Fibroblast of the conjunctiva (primary cell): ENCODE results near the gene LSAMP.
A peak's percentile ranks its signal among the peaks of the same experiment; 100 is the strongest.
"Not testable (repeated sequence)": the region's sequence is repeated elsewhere in the genome, so short reads cannot be mapped to it uniquely, and the experiment has no call there.

ENCODE experiments used
- DNase-seq: peaks from one replicate; pipeline ENCODE4 v3.0.0-alpha.2; 2010; ENCODE audit warnings: low read depth

Gene LSAMP

DNA sequence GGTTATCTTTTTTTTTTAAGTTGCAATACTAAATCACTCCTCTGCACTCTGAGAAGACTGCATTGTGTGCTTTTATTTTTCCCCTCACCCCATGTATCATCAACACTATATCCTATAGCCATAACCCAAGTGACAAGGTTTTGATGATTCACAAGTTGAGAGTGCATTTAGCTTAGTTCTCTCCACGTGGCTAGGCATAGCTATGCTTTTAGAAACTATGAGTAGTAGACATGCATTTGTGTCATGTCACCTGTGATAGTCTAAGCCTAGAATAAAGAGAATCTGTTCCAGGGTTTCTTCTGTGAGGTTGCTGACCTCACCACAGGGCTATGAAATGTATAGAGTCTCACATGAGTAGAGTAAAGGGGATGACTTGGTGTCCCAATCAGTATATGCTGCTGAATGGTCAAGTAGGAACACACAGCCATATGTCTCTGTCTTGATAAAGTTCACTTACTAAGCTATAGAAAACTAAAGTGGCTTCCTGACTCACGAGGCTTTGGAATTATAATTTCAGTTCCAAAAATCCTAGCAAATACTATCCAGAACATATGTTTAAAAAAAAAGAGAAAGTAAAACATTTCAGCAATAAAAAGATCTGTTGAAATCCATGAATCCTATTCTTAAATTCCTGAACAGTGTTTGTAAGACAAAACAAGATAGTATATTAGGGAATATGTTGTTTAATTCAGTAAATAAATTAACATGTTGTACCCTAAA lies 206.3 kb downstream of the LSAMP start:
- no peak for DNase-seq

DNA sequence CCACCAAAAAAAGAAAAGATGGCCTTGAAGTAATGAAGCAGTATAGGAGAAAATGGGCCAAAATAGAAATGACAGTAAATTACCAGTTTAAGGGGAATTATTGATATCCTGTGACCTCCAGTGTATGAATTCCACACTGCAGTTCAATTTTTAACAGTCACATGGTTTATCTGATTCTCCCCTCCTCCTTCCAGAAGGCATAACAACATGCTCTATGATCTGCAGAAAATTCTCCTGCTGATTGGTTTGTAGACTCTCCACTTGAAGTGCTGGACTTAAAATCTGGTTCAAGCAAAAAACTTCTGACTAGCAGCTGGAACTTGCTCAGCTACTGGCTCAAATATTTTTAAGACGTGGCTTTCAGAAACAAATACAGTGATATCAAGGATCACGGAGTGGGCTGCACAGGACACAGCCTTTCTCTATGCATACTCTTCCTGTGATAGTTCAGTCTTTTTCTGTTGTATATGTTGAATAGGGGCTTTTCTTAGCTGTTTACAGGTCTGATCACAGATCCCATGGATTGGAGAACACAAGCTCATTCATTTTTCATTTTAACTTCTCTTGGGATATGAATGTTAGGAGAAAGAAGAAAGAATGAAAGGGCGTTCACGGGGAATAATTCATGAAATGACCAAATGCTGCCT lies 211.5 kb downstream of the LSAMP start:
- no peak for DNase-seq

DNA sequence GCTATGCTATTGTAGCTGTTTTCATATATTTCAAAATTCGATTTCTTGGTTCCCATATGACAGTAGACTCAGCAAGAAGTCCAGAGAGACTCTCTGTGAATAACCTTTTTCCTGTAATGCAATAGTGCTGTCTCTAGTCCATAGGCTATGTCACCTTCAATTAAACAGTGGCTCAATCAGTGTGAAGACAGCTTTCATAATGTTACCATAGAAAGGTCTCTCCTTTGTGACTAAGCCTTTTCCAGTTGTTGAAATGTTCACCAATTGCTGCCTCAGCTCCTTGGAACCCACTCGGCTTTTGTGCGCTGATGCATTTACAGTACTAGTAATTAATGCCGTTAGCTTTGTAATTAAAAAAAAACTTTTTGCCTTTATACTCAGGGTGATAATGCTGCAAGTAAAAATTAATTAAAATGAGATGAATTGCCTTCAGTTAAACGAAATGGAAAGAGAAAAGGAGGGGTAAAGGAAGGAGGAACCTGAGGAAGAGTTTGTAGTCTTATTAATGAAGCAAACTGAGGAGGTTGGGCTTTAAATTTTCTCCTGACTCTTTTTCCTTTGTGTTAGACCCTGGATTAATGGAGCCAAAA lies 214.8 kb downstream of the LSAMP start:
- DNase-seq = no peak

- DNase-seq = no peak
These were observed 219.0 kb downstream of the LSAMP start for GRCh38 chr3:116226266-116226665.

GRCh38 chr3:116216761-116217160 lies 228.5 kb downstream of the LSAMP start:
- DNase-seq = no peak

DNA sequence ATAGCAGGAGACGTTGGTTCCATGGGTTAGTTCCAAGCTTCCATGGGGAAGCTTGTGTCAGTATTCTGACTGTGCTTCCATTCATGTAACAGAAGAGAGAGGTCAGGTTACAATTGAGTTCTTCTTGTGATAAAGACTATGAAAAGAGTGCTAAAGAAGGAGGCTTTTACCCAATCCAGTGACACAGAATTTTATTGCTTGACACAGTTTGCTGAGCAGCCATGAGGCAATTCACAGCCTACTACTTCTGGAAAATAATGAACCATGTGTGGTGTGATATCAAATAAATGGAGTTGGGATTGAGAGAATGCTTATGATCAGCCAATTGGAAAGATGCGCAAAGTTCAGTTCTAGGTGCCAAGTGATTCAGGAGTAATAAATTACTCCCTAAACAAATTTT lies 233.4 kb downstream of the LSAMP start:
- no peak for DNase-seq

DNA sequence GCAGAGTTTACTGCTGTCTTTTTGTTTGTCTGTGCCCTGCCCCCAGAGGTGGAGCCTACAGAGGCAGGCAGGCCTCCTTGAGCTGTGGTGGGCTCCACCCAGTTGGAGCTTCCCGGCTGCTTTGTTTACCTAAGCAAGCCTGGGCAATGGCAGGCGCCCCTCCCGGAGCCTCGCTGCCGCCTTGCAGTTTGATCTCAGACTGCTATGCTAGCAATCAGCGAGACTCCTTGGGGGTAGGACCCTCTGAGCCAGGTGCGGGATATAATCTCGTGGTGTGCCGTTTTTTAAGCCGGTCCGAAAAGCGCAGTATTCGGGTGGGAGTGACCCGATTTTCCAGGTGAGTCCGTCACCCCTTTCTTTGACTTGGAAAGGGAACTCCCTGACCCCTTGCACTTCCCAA lies 236.5 kb downstream of the LSAMP start:
- DNase-seq = not testable (repeated sequence)

DNA sequence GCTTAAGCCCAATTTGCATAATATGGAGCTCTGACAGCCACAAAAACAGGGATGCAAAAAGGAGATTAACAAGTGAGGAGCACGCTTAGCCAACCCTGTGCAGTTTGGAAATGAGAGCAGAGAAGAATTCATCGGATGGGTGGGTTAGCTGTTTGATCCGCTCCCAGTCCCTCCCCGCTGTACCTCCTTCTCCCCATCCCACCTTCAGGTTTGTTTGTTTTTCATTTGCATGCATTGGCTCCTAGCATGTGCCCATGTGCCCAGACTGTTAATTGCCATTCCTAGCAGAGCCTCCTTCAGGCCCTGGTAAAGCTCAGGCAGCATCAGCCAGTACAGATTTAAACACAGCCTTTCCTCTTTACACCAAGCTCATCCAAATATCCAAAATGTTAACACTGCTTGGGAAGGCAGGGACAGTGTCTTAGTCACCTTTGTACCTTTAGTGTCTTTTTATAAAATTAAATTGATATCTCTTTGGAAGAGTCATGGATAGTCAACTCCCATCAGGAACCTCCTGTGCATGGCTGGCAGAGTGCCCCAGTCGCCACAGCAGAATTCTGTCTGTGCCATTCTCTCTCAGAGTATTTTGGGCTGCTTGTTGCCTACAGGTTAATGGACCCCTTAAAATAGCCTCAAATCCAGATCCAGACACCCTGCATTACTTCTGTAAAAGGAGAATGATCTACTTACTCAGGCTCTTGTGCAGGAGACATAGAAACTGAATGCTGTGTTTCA lies 244.2 kb downstream of the LSAMP start:
- no peak for DNase-seq

DNA sequence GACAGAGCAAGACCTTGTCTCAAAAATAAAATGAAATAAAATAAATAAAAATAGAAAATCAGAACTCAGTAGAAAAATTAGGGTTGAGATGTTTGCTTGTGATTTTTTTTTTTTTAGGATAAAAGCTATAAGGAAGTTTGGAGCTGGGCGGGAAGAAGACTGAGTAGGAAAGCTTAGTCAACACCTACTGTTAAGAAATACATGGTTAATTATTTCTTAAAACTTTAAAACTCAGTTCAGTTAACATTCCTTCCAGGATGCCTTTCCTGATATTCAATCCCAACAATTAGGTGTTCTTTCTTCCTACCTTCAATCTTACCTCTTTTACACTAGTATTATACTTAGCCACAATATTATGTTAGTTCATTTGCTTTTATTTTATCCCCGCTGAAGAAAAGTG lies 246.2 kb downstream of the LSAMP start:
- no peak for DNase-seq

- DNase-seq = no peak
These were observed 247.2 kb downstream of the LSAMP start for GRCh38 chr3:116198087-116198486.

DNA sequence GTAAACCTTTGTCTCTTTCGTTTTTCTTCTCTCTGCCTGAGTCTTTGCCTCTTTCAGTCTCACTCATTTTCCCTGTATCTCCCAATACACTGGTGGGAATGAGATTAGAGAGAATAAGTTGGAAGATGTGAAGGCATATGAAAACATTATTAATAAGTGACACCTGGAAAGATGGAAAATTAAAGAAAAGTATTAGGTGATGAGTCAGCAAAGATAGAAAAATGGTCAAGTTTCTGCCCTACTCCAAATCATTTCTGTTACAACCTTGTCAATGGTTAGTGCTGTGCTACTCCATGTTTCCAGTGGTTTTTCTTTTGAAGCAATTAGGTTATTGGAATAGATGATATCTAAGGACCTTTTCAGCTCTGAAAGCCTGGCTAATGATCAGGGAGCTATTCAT lies 252.8 kb downstream of the LSAMP start:
- DNase-seq = no peak

DNA sequence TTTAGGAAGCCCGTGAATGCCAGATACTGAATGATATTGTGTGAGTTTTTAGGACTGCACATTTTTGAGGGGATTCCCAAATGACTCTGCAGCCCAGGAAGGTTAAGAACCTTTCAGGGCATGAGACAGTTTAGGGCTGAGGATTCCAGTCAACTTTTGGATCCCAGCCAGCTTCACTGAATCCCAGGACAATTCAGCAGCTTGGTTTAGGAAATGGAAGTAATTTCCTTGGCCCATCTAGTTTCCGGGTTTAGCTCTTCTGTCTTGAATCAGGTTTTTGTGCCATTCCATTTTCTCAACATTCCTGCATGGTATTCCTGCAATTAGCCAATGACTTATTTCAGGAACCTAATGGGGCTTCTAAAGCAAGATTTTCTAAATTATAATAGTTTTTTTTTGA lies 253.9 kb downstream of the LSAMP start:
- DNase-seq = no peak

DNA sequence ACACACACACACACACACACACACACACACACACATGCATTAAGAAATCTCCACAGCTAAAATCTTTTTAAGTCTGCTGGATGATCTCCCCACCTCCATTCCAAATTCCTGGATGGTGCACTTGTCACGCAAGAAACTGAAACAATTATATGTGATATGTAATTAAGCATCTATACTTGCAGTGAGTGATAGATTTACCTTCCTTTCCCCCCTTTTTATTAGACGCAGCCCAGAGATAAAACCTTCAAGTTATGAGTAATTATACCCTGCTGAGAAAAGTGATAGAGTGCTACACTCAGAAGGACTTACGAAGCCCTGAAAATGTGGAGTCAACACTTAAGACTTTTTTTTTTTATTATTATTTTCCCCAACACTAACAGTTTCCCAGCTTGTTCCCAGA lies 255.2 kb downstream of the LSAMP start:
- no peak for DNase-seq

DNA sequence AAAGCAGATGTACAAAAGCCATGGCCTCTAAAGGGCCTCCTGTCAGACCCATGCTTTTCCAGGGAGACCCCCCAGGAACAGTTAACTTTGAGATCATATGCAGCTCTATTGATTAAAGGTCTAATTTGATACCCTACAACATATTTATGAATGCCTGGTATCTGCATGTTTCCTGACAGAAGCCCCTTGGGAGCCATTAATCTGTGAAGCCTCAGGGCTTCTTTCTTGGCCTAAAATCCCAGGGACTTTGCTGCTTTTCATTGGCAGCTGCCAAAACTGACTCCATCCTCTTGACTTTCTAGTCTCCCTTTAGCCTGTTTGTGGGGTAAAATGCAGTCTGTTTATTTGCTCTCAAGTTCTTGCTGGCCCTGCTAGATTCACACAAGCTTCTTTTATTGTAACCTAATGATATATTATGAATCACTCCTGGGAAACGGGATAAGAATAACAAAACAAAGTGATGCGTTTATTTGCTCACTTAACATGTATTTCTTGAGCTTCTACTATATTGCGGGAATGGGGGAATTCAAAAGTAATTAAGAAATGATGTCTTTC lies 257.0 kb downstream of the LSAMP start:
- DNase-seq = no peak

- no peak for DNase-seq
These were observed 259.2 kb downstream of the LSAMP start for GRCh38 chr3:116186049-116186448.

DNA sequence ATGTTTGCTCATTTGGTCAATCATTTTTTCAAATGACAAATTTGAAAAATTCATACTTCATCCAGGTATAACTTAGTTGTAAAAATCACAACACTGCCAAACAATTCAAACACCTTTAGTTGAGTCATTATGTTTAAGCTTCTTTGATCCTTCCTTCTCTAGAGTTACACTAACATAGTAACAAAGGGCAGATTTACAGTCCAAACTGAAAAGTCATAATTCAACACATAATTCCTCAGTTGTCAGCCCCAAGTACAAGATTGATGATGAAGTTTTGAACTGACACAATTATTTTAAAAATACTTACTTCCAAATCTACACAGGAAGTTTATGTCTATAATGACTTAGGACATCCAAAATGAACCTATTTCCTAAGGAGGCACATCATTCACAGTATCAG lies 264.1 kb downstream of the LSAMP start:
- DNase-seq = no peak

GRCh38 chr3:116179091-116179490 lies 266.2 kb downstream of the LSAMP start:
- DNase-seq = peak; percentile 6

DNA sequence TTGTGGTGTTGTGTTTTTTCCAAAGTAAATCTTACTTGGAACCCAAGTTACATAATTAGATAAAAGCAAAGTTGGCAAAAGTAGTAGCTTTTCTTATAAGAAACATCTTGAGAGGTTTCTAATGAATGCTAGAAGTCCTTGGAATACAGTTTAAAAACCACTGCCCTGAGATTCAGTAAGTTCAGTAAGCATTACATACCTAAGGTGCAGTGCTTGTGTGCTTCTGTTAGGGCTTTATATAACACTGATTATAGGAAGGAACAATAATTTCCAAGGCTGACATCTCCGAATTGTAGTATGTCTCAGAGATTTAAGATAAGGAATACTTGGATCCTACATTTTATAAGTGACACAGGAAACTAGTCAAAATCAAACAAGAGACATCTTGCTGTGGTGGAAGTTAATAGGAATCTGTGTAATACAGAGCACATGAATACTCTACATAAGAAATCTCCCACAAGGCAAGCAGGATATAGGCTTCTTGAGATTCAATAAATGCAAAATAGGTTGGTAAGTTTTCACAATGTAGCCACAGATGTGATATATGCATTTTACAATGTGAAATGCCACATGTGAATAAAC lies 268.2 kb downstream of the LSAMP start:
- DNase-seq = no peak

- no peak for DNase-seq
These were observed 279.2 kb downstream of the LSAMP start for GRCh38 chr3:116166121-116166520.

- no peak for DNase-seq
These were observed 279.6 kb downstream of the LSAMP start for GRCh38 chr3:116165641-116166040.

- no peak for DNase-seq
These were observed 280.2 kb downstream of the LSAMP start for GRCh38 chr3:116165135-116165534.

DNA sequence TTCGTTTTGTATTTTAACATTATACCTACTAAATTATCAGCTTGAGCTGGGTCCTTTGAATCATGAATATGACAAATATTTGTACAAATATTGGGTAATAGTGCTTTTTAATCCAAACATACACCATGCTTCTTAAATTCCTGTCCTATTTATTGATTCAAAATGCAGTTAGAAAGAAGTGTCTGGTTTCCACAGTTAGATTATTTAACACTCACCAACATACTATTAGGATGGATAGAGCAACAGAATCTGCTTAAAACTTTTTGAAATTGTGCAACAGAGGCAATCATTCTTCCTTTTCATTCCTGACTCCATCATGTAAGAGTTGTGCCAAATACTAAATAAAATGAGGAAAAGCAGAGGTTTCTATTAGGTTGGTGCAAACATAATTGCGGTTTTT lies 281.2 kb downstream of the LSAMP start:
- no peak for DNase-seq
